GM18951 (cell line): ENCODE results near the gene CYP24A1.

ENCODE experiments used
- POLR2A ChIP-seq: IDR thresholded peaks from 4 replicates; pipeline ENCODE4 v1.6.1; 2011; ENCODE audit warnings: mild to moderate bottlenecking; ENCODE audit not compliant: insufficient read length, insufficient read depth; ENCODE audit errors: extremely low read depth
- in situ Hi-C: fragments of 300-500 bp; cut with MboI; formaldehyde crosslinking; loops from one replicate; pipeline ENCODE4 v1.12.0; 2022; ENCODE audit warnings: low sequenced_read_pairs, mixed read lengths, inconsistent platforms; ENCODE audit not compliant: unreplicated experiment

The CYP24A1 gene

GRCh38 chr20:54110041-54110440 is 63.7 kb downstream of the CYP24A1 start:
- in situ Hi-C loops = no loop called here
- no peak for TF ChIP-seq POLR2A

GRCh38 chr20:54108817-54109216 is 65.0 kb downstream of the CYP24A1 start:
- TF ChIP-seq POLR2A = no peak
- in situ Hi-C loops = loop anchor here (10.0 kb wide), 2 partner anchors 86 to 536 kb away; no protein-coding TSS in a partner anchor

- in situ Hi-C loops = loop anchor here (10.0 kb wide), 2 partner anchors 87 to 537 kb away; no protein-coding TSS in a partner anchor
- TF ChIP-seq POLR2A = no peak
These were observed 65.5 kb downstream of the CYP24A1 start for GRCh38 chr20:54108326-54108642.

GRCh38 chr20:54107600-54108325 is 66.0 kb downstream of the CYP24A1 start:
- no peak for TF ChIP-seq POLR2A
- in situ Hi-C loops = loop anchor here (10.0 kb wide), 2 partner anchors 87 to 537 kb away; no protein-coding TSS in a partner anchor

GRCh38 chr20:54107181-54107580 is 66.6 kb downstream of the CYP24A1 start:
- in situ Hi-C loops = loop anchor here (10.0 kb wide), 2 partner anchors 88 to 538 kb away; no protein-coding TSS in a partner anchor

GRCh38 chr20:54106162-54106561 is 67.6 kb downstream of the CYP24A1 start:
- in situ Hi-C loops = loop anchor here (10.0 kb wide), 2 partner anchors 89 to 539 kb away; no protein-coding TSS in a partner anchor
- TF ChIP-seq POLR2A = no peak

More at GRCh38 chr20:54107181-54107580, 66.6 kb downstream of the CYP24A1 start:
- TF ChIP-seq POLR2A = no peak

GRCh38 chr20:54105653-54106052 is 68.1 kb downstream of the CYP24A1 start:
- TF ChIP-seq POLR2A = no peak
- in situ Hi-C loops = loop anchor here (10.0 kb wide), 2 partner anchors 89 to 539 kb away; no protein-coding TSS in a partner anchor

GRCh38 chr20:54104781-54105180 is 69.0 kb downstream of the CYP24A1 start:
- in situ Hi-C loops = loop anchor here (10.0 kb wide), 2 partner anchors 90 to 540 kb away; no protein-coding TSS in a partner anchor
- TF ChIP-seq POLR2A = no peak

- in situ Hi-C loops = loop anchor here (10.0 kb wide), 2 partner anchors 91 to 541 kb away; no protein-coding TSS in a partner anchor
- TF ChIP-seq POLR2A = no peak
These were observed 69.8 kb downstream of the CYP24A1 start for GRCh38 chr20:54103762-54104600.
